GM19099 (cell line): Measurements from ENCODE around the gene MEF2C.

Source experiments
- POLR2A ChIP-seq: IDR thresholded peaks from 3 replicates; pipeline ENCODE4 v1.6.1; 2011; ENCODE audit warnings: low read depth; ENCODE audit not compliant: insufficient read length; ENCODE audit errors: extremely low read depth

Gene MEF2C

GRCh38 chr5:88688984-88689667 lies 193.9 kb downstream of the MEF2C start:
- no peak for TF ChIP-seq POLR2A

GRCh38 chr5:88688156-88688983 lies 194.6 kb downstream of the MEF2C start:
- TF ChIP-seq POLR2A, result no peak

DNA sequence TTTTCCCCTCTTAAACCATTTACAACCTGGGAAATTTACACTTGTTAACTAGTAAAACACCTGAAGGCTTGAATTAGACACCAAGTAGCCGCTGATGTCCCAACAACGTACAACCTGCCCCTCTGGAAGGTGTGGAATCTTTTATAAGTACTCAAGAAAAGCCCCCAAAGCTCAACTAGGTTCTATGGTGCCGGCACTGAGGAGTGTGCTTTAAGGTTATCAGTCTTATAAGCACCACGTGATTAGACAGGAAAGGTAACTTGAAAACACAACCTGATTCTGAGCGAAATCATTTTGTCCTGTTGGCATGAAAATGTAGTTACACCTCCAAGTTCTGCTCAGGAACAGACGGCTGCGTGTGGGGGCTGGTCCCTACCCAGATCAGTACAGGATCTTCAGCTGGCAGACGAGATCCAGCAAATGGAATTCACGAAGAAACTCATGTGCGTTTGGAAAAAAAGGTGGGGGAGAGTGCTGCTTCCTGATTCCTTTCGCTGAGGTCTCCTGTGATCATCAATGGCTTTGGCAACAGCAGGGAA lies 195.5 kb downstream of the MEF2C start:
- TF ChIP-seq POLR2A, result no peak

DNA sequence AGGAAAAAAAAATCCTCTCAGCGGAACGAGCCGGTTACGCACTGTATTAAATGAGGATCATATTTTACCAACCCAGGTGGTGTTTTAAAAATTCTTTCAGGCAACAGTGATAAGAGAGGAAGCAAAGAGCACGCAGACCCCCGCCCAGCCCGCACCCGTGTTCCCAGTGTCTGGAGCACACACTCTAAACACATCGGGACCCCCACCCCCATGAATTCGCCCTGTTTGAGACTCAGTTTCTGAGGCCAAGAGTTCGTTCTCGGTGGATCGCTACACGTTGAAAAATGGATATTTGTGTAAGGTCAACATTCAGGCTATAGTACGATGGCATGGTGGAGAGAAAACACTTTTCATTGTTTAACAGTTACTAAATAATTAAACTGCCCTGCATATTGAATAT lies 196.3 kb downstream of the MEF2C start:
- no peak for TF ChIP-seq POLR2A

DNA sequence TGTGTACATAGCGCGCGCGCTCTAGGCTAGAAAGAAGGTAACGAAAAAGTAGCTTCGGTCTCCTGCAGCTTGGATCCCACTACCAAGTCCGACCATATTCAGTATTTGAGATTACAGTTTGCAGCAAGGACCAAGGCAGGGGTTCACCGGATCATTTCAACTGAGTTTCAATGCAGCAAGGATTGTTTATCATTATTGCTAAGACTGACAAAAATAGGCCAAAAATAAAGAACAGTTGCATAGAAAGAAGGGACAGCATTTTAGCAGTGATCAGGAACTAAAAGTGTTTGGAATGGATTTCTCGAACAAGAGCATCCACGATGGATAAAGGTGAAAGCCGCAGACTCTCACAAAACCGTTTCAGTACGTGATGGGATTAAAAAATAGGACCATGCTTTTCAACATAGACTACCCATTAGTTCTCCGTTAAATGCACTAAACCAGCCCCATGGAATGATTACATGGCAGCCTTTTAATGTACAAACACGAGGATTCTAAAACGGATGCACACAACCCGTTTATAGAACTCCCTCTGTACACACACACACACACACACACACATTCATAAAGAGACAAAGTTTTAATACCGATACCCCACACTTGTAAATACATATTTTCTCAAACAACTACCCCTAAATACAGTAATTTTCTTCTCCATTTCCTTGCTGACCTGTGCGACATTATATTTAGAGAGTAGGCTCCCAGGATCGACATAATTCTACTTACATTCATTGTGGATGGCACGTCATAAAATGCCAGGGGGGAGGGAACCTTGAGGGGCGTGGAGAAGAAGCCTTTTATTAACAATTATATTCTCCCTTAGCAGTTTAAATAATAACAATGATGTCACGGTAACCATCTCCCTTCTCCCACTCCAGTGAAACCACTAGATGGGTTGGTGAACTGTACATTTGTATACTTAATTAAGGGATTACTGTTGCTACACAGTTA lies 197.1 kb downstream of the MEF2C start:
- no peak for TF ChIP-seq POLR2A

DNA sequence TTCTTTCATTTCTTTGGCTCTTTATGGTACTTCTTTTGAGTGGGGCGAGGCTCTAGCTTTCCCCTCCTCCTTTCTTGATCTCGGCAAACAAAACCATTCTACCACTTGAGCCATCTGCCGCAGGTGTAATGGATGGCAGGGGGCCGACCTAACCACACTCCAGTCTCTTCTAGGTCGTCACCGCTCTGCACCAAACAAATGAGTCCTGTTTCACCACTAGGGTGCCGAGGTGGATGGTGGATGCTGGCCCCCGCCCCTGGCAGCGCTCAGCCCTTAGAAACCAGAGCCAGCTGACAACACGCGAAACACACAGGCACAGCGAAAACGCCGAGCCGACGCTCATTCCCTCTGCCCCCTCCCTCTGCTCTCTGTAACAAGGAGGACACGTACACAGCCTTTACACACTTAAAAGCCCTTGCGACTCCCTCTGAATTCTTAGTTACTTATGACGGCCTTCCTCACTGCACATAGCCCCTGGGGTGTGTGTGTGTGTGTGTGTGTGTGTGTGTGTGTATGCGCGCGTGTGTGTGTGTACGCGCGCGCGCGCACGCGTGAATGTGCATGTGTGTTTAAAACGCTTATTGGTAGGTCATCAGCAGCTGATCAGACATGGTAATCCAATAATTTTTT lies 199.4 kb downstream of the MEF2C start:
- no peak for TF ChIP-seq POLR2A

- no peak for TF ChIP-seq POLR2A
Observed at GRCh38 chr5:88682881-88683361, 200.1 kb downstream of the MEF2C start.

DNA sequence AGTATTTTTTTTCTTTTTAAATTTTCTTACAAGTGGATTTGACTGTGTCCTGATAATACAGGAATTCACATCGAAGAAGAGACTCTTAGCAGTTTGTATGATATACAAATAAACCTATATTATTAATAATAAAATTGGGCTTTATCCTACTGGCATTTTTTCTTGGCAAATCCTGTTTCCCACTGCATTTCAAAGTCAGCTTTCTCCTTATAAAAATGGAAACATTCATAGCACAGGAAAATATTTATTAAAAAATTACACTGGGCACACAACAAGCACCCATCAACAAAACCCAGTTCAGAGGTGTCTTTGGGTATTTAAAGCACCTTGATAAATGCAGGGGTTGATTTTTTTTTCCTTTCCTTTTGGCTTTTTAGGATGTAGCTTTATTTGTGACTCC lies 200.9 kb downstream of the MEF2C start:
- no peak for TF ChIP-seq POLR2A

DNA sequence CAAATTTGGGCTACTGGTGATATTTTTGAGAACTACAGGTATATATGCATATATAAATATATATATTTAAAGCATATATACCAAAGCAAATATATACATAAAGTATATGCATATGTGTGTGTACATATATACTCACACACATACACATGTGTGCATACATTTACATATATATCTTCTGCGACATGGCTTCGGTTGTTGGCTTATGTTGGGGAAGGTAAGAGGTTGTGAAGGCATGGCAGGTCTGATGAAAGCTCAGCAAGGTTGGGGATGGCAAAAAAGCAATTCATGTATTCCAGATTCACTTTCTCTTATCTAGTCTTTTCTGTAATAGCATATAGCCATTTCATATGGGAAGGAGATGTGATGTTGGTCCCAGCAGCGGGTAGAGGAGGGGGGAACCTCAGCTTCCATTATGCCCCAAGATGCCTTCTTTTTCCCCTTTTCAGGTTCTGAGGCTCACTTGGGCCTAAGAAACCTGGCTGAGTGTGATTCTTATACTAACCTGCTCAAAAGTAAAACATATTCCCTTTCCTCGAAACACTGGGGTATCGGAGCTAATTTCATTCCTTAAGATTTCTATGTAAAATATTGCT lies 201.7 kb downstream of the MEF2C start:
- TF ChIP-seq POLR2A, result no peak

DNA sequence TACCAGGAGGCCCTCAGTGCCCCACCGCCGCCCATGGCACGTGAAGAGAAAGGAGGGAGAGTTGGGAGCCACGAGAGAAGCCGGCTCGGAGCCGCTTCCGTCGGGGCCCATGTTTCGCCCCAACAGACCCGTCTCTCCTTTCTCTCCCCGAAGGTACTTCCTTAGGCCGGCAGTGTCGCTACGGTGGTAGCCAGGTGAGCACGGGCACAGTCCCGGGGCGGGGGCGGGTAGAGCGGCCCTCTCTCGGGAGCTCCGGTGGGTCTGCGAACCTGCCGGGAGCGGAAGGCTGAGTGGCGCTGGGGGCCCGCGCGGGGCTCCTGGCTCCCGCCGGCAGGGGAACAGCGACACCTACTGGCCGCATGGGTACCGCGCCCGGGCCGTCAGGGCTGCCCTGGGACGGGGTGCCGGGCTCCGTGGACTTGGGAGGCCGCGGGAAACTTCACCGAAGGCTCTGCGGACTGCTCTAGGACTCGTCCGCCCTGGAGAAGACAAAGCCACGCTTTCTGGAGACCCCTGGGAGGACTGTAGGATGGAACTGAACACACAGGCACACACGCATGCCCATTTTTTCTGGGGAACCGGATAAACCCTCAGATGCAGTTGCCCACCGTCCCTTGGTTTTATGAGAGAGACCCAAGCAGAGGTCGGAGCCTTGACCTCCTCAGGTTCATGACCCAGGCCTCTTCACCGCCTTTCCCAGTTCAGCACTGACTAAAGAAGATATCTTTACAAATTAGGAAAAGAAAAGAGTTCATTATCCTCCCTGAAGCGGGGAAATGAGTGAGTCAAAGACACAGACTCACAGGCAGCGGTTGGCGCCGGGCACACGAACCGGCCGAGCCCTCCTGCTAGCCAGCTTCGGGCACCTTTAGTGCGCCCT lies 202.5 kb downstream of the MEF2C start:
- TF ChIP-seq POLR2A, result no peak

- TF ChIP-seq POLR2A, result no peak
Observed at GRCh38 chr5:88679638-88680037, 203.3 kb downstream of the MEF2C start.

DNA sequence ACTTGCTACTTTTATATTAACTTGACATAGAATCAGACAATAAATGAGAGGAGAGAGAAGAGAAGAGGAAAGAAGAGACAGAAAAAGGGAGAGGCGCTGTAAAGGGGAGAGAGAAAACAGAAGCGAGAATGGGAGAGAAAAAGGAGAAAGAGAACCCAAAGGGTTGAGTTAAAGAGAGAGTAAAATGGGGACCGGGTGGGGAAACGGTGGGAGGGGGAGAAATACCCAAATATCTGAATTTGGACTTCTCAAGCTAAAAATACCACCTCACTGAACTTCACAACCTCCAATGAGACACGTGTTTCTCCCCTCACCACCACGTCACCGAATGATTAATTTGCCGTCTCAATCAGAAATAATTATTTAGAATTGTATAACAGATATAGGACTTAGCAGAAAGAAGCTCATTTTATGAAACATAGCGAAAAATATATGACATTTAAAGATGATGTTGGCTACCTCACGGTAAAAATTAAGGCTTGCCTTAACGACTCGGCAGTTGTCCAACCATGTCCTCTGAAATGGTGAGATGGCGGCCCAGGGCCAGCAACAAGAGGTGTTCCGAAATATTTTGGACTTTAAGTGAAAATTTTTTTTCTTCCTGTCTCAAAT lies 204.1 kb downstream of the MEF2C start:
- no peak for TF ChIP-seq POLR2A
